Mammary epithelial cell (primary cell): ENCODE data around the gene NOL6.

Source experiments
- CTCF ChIP-seq, 2 donors: IDR thresholded peaks in 1 of 2; conservative IDR thresholded peaks in 1 of 2; 2 replicates each; pipeline ENCODE4 v1.5.1; 2011 to 2012; ENCODE audit warnings: inconsistent platforms in 2 of 2, low read length in 2 of 2, mild to moderate bottlenecking in 2 of 2, control low read depth in 1 of 2, low read depth in 1 of 2; ENCODE audit not compliant: insufficient read depth in 1 of 2; ENCODE audit errors: extremely low read depth in 1 of 2
- EZH2 ChIP-seq: IDR thresholded peaks from 2 replicates; pipeline ENCODE4 v1.6.1; 2012; ENCODE audit warnings: low read length, inconsistent platforms, borderline replicate concordance

GRCh38 chr9:33437205-33437604 is 36.5 kb downstream of the NOL6 start:
- TF ChIP-seq EZH2 (no peak), CTCF (conservative IDR thresholded peaks at IDR 0.05 in 1 of 2, IDR thresholded peaks at IDR 0.05 in 1 of 2; ENCODE audit: extremely low read depth in 1 of 2, insufficient read depth in 1 of 2, low read depth in 1 of 2, low read length in 2 of 2) (no peak)
